ENCODE results near the gene CCSER1.
"Not testable (repeated sequence)": the region's sequence is repeated elsewhere in the genome, so short reads cannot be mapped to it uniquely, and the experiment has no call there.

The CCSER1 gene

GRCh38 chr4:90580326-90580725, 453.1 kb downstream of the CCSER1 start:
- DNase-seq = peak; percentile 3

- no peak for DNase-seq
Measured at GRCh38 chr4:90582087-90582486, 454.9 kb downstream of the CCSER1 start.

- DNase-seq = peak; percentile 14
Measured at GRCh38 chr4:90584051-90584450, 456.9 kb downstream of the CCSER1 start.

GRCh38 chr4:90585961-90586360, 458.8 kb downstream of the CCSER1 start:
- peak; percentile 30 for DNase-seq

GRCh38 chr4:90586799-90587198, 459.6 kb downstream of the CCSER1 start:
- DNase-seq = no peak

- DNase-seq = no peak
Measured at GRCh38 chr4:90597927-90598326, 470.7 kb downstream of the CCSER1 start.

GRCh38 chr4:90598741-90599140, 471.5 kb downstream of the CCSER1 start:
- no peak for DNase-seq

GRCh38 chr4:90602726-90603125, 475.5 kb downstream of the CCSER1 start:
- DNase-seq = no peak

GRCh38 chr4:90603540-90603939, 476.3 kb downstream of the CCSER1 start:
- no peak for DNase-seq

GRCh38 chr4:90606781-90607180, 479.6 kb downstream of the CCSER1 start:
- DNase-seq = no peak

GRCh38 chr4:90614371-90614770, 487.2 kb downstream of the CCSER1 start:
- no peak for DNase-seq

- DNase-seq = no peak
Measured at GRCh38 chr4:90621080-90621479, 493.9 kb downstream of the CCSER1 start.

GRCh38 chr4:90624781-90625180, 497.6 kb downstream of the CCSER1 start:
- no peak for DNase-seq

GRCh38 chr4:90641861-90642599, 514.8 kb downstream of the CCSER1 start:
- DNase-seq = no peak

GRCh38 chr4:90643156-90643555, 516.0 kb downstream of the CCSER1 start:
- DNase-seq = no peak

GRCh38 chr4:90648311-90648710, 521.1 kb downstream of the CCSER1 start:
- DNase-seq = no peak

- DNase-seq = no peak
Measured at GRCh38 chr4:90648791-90649190, 521.6 kb downstream of the CCSER1 start.

- no peak for DNase-seq
Measured at GRCh38 chr4:90660672-90661071, 533.5 kb downstream of the CCSER1 start.

GRCh38 chr4:90670183-90670582, 543.0 kb downstream of the CCSER1 start:
- DNase-seq = no peak

GRCh38 chr4:90689739-90690138, 562.5 kb downstream of the CCSER1 start:
- DNase-seq = no peak

- no peak for DNase-seq
Measured at GRCh38 chr4:90695411-90695810, 568.2 kb downstream of the CCSER1 start.

GRCh38 chr4:90705501-90705900, 578.3 kb downstream of the CCSER1 start:
- DNase-seq = not testable (repeated sequence)

GRCh38 chr4:90715242-90715641, 588.0 kb downstream of the CCSER1 start:
- DNase-seq = no peak

- no peak for DNase-seq
Measured at GRCh38 chr4:90718931-90719330, 591.7 kb downstream of the CCSER1 start.

GRCh38 chr4:90727938-90728337, 600.7 kb downstream of the CCSER1 start:
- no peak for DNase-seq
